Epithelial cell of proximal tubule (primary cell): Measurements from ENCODE around the gene PGD. TPM values are rescaled to one million over a fixed set of nuclear protein-coding genes. Genes with fewer than 3 reads are reported as not detected.
A peak's percentile ranks its signal among the peaks of the same experiment; 100 is the strongest.

Experiments used
- DNase-seq: peaks from one replicate; pipeline ENCODE4 v3.0.0-alpha.2; 2011; ENCODE audit warnings: low read depth
- H3K4me3 ChIP-seq: 2 replicates; pipeline ENCODE4 v1.5.1; 2011; ENCODE audit warnings: low read depth, mild to moderate bottlenecking, low read length
- total RNA-seq: library from RNA; depleted of rRNA; stranded (reverse); fragments of >200 nt; gene quantifications from 2 replicates; pipeline ENCODE4 v1.2.3, GENCODE V29; 2015
- TF ChIP-seq, protein P1 (sequence below): conservative IDR thresholded peaks from 2 replicates; pipeline ENCODE4 v1.5.1; 2012; ENCODE audit warnings: low read depth, mild to moderate bottlenecking, low read length

PGD gene
- total RNA-seq, 1 donor from 2014 or later: 231 TPM

DNA sequence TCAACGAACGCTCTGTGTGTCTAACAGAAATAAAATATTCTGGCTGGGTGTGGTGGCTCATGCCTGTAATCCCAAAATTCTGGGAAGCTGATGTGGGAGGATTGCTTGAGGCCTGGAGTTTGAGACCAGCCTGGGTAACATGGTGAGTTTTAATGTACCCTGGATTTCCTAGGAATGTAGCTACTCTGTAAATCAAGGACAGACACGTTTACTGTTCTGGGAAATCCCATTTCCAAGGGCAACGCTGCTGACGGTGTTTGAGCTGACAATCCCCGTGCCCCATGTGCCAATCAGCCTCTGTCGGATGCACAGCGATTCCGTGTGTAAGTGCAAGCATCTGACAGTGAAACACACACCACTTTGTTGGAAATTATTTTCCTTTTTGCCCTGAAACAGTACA lies 59.0 kb downstream of the PGD start:
- H3K4me3 ChIP-seq: no peak overlapping the region
- TF ChIP-seq, protein P1, sequence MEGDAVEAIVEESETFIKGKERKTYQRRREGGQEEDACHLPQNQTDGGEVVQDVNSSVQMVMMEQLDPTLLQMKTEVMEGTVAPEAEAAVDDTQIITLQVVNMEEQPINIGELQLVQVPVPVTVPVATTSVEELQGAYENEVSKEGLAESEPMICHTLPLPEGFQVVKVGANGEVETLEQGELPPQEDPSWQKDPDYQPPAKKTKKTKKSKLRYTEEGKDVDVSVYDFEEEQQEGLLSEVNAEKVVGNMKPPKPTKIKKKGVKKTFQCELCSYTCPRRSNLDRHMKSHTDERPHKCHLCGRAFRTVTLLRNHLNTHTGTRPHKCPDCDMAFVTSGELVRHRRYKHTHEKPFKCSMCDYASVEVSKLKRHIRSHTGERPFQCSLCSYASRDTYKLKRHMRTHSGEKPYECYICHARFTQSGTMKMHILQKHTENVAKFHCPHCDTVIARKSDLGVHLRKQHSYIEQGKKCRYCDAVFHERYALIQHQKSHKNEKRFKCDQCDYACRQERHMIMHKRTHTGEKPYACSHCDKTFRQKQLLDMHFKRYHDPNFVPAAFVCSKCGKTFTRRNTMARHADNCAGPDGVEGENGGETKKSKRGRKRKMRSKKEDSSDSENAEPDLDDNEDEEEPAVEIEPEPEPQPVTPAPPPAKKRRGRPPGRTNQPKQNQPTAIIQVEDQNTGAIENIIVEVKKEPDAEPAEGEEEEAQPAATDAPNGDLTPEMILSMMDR: no peak
- DNase-seq: no peak

DNA sequence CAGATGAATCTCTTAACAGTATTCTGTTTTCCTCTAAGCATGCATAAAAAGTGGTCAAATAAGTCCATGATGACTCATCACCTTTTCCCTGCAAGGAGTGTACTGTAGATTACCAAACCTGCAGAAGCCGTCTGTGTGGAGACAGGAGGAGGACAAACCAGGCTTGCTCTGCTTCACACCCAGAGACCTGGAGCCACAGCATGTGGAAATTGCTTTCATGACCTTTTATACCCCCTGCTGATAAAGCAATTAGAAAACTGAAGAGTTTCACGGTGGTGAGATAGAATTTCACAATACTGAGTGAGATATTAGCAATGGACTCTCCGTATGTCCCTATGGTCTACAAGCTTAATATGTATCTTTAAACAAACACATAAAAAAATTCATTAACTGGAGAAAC lies 60.3 kb downstream of the PGD start:
- DNase-seq: peak; percentile 74
- TF ChIP-seq, protein P1: no peak
- H3K4me3 ChIP-seq: no peak overlapping the region

DNA sequence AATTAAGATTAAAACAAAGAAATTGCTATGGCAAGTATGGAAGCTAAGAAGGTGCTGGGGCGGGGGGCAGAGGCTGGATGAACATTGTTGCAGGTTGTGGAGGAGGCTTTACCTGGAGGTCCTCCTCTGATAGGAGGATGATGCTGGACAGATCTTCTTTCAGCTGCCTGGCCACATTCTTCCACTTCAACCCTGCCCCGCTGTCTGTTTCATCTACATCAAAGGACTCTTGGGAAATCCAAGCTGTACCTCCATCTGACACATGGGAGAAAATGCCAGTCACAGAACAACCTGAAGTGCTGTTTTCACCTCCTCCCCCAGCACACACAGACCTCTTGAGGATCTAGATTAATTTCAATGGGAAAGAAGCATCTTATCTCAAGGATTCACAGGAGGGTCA lies 68.2 kb downstream of the PGD start:
- H3K4me3 ChIP-seq: no peak overlapping the region
- no peak for DNase-seq
- TF ChIP-seq, protein P1: no peak

DNA sequence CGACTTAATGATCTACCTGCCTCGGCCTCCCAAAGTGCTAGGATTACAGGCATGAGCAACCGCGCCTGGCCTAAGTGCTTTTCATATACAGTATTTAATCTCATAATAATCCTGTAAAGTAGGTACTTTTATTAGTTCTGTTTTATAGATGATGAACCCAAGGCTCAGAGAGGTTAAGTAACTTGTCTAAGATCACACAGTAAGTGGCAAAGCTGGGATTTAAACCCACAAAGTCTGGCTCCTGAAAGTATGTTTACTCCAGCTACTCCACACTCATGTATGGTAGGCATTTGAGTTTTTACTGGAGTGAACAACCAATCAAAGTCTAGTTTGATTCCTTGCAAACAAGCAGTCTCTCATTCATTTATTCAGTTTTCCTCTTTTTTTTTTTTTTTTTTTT lies 71.2 kb downstream of the PGD start:
- TF ChIP-seq, protein P1: no peak
- no peak for DNase-seq
- H3K4me3 ChIP-seq: no peak overlapping the region

Other genes with a start within 250 kb of the PGD start
- gene KIF1B, start 188.5 kb upstream of the PGD start, total RNA-seq: 16.6 and 20.9 TPM in 2 replicates
- 11.2 and 25.0 TPM in 2 replicates for gene CENPS, start 31.4 kb downstream of the PGD start, total RNA-seq
- not detected in 2 replicates for gene CORT, start 51.0 kb downstream of the PGD start, total RNA-seq
- 49.5 and 55.4 TPM in 2 replicates for gene DFFA, start 73.5 kb downstream of the PGD start, total RNA-seq
- gene PEX14, start 75.9 kb downstream of the PGD start, total RNA-seq: 19.2 and 22.2 TPM in 2 replicates